Measurements from ENCODE around the gene EPS8.

EPS8 gene

DNA sequence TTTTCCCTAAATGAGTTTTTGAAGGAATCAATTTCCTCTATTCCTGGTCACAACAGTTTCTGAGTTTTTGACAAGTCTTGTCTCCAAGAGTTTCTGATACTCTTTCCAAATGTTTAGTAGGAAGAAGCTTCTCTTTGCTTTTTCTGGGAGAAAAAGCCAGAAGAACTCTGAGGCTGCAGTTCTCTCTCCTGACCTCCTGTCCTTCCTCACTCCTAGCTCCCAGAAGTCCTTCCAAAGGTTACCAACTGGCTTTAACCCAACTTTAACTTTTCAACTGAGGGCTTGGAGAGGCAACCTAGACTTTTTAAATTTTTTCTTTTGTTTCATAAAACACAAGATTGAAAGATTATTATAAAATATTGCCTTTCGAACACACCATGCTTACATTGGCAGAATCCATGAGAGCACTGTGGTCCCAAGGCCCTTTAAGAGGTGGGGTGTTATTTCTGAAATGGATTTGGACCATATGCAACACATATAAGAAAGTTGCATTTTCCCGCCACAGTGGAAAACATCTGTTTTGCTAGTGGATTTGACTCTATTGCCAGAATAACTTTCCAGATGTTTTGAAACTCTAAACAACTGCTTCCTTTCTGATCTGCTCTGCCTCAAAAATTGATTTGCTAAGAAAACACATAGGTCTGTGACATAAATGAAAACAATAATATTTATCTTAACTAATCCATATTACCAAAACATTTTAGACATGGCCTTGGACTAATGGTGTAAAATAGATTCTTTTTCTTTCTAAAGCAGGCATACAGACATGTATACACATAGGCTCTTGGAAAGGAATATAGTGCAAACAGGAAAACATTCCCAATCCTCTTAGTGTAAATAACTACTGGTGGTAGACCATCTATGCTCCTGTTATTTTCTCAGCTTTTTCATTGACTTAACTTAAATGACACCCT is 22.3 kb upstream of the EPS8 start:
- H3K4me3 ChIP-seq (ENCODE audit: low read depth, low read length): no peak overlapping the region

DNA sequence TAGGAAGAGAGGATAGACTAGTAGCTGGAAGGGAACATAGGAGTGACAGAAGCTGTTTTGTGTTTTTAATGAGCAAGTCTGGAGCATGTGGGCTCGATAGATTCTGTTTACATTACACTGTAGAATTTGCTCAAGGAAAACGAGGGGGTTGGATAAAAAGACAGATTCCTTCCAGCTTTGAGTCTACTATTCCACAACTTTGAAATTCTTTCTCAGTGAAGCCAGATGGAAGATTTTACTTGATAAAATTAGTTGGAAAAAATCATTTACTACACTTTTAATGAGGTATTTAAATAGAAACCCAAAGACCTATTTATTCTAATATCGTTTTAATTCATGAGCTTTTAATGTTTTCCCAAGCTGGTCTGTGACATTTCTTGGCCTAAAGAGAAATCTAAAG is 19.5 kb upstream of the EPS8 start:
- TF ChIP-seq, protein P1, sequence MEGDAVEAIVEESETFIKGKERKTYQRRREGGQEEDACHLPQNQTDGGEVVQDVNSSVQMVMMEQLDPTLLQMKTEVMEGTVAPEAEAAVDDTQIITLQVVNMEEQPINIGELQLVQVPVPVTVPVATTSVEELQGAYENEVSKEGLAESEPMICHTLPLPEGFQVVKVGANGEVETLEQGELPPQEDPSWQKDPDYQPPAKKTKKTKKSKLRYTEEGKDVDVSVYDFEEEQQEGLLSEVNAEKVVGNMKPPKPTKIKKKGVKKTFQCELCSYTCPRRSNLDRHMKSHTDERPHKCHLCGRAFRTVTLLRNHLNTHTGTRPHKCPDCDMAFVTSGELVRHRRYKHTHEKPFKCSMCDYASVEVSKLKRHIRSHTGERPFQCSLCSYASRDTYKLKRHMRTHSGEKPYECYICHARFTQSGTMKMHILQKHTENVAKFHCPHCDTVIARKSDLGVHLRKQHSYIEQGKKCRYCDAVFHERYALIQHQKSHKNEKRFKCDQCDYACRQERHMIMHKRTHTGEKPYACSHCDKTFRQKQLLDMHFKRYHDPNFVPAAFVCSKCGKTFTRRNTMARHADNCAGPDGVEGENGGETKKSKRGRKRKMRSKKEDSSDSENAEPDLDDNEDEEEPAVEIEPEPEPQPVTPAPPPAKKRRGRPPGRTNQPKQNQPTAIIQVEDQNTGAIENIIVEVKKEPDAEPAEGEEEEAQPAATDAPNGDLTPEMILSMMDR (IDR thresholded peaks at IDR 0.05; ENCODE audit: low read depth, low read length): no peak
- no peak overlapping the region for H3K4me3 ChIP-seq (ENCODE audit: low read depth, low read length)

More for the DNA sequence above, 22.3 kb upstream of the EPS8 start:
- TF ChIP-seq, protein P1 (IDR thresholded peaks at IDR 0.05; ENCODE audit: low read depth, low read length): no peak

DNA sequence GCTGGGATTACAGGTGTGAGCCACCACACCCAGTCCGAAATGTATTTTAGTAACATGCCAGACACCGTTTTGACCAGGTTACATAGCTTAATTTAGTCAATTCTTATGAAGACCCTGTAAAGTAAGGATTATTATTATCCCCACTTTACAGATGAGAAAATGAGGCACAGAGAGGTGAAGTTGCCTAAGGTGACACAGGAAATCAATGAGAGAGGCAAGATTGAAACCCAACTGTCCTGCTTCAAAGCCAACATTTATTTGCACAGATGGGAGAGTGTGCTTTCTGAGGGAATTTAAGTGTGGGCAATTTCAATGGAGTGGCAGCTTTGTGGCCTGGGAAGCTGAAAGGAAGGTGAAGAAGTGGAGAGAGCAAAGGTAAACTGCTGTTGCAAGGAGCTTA is 19.1 kb upstream of the EPS8 start:
- no peak overlapping the region for H3K4me3 ChIP-seq (ENCODE audit: low read depth, low read length)
- TF ChIP-seq, protein P1 (IDR thresholded peaks at IDR 0.05; ENCODE audit: low read depth, low read length): no peak

DNA sequence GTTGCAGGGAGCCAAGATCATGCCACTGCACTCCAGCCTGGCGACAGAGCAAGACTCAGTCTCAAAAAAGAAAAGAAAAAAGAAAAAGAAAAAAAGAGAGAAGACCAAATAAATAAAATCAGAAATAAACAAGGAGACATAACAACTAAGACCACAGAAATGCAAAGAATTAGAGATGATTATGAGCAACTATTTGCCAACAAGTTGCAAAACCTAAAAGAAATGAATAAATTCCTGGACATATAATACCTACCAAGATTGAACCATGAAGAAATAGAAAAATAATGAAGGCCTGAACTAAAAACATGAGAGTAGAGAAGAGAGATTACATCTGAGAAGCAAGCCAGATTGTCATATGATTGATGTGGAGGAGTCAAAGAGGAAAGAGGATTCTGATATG is 17.6 kb upstream of the EPS8 start:
- H3K4me3 ChIP-seq (ENCODE audit: low read depth, low read length): no peak overlapping the region
- TF ChIP-seq, protein P1 (IDR thresholded peaks at IDR 0.05; ENCODE audit: low read depth, low read length): no peak

DNA sequence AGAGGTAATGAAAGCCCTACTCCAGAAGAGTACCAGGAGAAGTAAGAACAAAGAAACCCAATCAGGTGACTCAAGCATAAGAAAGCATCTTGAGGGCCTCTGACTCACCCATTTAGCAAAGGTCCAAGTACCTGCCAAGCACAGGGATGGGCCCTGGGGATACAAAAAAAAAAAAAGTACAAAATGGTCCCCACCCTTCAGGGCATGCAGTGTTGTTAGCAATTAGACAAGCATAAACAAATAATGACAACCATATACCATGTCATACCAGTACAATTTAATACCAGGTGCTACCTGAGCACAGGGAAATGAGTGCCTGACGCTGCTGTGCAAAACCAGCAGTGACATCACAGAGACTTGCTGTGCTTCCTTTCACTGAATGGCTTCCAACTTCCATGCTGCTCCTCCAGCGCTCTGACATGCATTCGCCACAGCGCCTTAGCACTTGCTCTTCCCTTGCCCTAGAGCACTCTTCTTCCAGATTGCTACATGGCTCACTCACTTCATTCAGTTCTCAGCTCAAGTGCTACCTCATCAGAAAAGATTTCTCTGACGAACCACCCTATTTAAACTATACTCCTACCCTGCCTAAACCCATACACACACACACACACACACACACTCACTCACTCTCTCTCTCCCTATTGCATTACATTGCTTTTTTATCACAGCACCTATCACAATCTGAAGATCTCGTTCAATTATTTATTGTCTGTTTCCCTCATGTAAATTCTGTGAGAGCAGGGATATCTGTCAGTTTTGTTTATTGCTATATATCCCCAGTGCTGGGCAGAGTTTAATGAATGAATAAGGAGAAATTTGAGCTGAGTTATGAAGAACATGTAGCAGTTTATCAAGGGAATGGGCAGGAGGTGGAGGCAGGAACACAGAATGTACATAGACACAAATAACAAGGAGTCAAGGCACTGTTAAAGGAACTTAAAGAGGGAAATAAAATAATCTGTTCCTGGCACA is 12.9 kb upstream of the EPS8 start:
- TF ChIP-seq, protein P1 (IDR thresholded peaks at IDR 0.05; ENCODE audit: low read depth, low read length): no peak
- no peak overlapping the region for H3K4me3 ChIP-seq (ENCODE audit: low read depth, low read length)

DNA sequence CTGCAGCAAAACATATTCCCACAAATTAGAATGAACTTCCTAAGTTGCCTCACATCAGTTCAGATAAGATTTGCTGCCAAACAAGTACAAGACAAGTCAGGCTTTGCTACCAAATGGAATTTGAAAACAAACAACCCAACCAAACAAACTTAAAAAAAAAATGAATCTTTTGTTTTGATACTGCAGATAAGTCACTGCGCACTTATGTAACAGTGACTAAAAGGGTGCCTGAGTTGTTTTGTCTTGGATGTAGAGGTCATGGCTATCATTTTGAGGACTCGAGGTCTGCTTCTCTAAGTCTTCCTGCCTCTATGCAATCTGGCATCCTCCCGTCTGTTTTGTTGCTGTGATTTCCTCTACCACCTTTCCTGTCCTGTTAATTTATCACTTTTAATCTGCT is 11.1 kb upstream of the EPS8 start:
- no peak overlapping the region for H3K4me3 ChIP-seq (ENCODE audit: low read depth, low read length)

More for the DNA sequence above, 11.1 kb upstream of the EPS8 start:
- TF ChIP-seq, protein P1 (IDR thresholded peaks at IDR 0.05; ENCODE audit: low read depth, low read length): no peak

Measured in WI38 (cell line).